Brain microvascular endothelial cell (primary cell): ENCODE results near the gene DHX38.

Source experiments
- DNase-seq: peaks from one replicate; pipeline ENCODE4 v3.0.0-alpha.2; 2020
- H3K27ac ChIP-seq: fragments of 250-450 bp; sonication (Bioruptor Pico); 2 replicates; pipeline ENCODE4 v1.5.1; 2020; ENCODE audit warnings: mild to moderate bottlenecking, moderate library complexity
- H3K27me3 ChIP-seq: fragments of 250-450 bp; sonication (Bioruptor Pico); replicated peaks from 2 replicates; pipeline ENCODE4 v1.5.1; 2020; ENCODE audit warnings: mild to moderate bottlenecking
- H3K36me3 ChIP-seq: fragments of 250-450 bp; sonication (Bioruptor Pico); replicated peaks from 2 replicates; pipeline ENCODE4 v1.5.1; 2020; ENCODE audit warnings: mild to moderate bottlenecking
- H3K4me3 ChIP-seq: 2 replicates; pipeline ENCODE4 v1.5.1; 2011; ENCODE audit warnings: low read depth, mild to moderate bottlenecking, control low read depth, low read length, moderate library complexity
- in situ Hi-C: cut with HindIII; loops from 2 replicates; pipeline ENCODE4 v1.10.0; 2017; ENCODE audit warnings: low sequenced_read_pairs, low pct_ligation_motif_present
- TF ChIP-seq, protein P1 (sequence below): IDR thresholded peaks from 2 replicates; pipeline ENCODE4 v1.5.1; 2011; ENCODE audit warnings: low read depth, mild to moderate bottlenecking, moderate library complexity, low read length, control low read depth, inconsistent platforms; ENCODE audit errors: missing control alignments

Gene DHX38

DNA sequence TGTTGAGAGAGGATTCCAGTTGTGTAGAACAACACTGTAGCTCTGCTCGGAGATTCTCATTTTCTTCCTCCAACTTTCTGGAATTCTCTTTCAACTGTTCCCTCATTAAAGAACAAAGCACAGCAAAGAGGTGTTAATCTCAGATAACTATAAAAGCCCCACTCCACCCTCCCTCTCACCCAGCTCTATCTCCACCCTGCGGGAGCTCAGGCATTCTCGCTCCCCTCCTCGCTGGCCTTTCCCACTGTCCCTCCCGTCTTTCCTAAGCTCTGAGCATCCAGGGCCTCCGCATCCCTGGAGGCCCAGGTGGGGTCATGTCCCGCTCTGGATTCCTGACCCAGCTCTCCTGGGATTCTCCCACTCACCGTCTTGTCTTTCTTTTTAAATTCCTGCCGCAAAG is 35.1 kb downstream of the DHX38 start:
- no peak for DNase-seq
- in situ Hi-C loops, result no loop called here
- H3K27ac ChIP-seq, result no peak overlapping the region
- H3K36me3 ChIP-seq, result no peaks in the 10 kb centered on the region
- no peaks in the 10 kb centered on the region for H3K27me3 ChIP-seq
- no peak overlapping the region for H3K4me3 ChIP-seq
- TF ChIP-seq, protein P1, sequence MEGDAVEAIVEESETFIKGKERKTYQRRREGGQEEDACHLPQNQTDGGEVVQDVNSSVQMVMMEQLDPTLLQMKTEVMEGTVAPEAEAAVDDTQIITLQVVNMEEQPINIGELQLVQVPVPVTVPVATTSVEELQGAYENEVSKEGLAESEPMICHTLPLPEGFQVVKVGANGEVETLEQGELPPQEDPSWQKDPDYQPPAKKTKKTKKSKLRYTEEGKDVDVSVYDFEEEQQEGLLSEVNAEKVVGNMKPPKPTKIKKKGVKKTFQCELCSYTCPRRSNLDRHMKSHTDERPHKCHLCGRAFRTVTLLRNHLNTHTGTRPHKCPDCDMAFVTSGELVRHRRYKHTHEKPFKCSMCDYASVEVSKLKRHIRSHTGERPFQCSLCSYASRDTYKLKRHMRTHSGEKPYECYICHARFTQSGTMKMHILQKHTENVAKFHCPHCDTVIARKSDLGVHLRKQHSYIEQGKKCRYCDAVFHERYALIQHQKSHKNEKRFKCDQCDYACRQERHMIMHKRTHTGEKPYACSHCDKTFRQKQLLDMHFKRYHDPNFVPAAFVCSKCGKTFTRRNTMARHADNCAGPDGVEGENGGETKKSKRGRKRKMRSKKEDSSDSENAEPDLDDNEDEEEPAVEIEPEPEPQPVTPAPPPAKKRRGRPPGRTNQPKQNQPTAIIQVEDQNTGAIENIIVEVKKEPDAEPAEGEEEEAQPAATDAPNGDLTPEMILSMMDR, result no peak

DNA sequence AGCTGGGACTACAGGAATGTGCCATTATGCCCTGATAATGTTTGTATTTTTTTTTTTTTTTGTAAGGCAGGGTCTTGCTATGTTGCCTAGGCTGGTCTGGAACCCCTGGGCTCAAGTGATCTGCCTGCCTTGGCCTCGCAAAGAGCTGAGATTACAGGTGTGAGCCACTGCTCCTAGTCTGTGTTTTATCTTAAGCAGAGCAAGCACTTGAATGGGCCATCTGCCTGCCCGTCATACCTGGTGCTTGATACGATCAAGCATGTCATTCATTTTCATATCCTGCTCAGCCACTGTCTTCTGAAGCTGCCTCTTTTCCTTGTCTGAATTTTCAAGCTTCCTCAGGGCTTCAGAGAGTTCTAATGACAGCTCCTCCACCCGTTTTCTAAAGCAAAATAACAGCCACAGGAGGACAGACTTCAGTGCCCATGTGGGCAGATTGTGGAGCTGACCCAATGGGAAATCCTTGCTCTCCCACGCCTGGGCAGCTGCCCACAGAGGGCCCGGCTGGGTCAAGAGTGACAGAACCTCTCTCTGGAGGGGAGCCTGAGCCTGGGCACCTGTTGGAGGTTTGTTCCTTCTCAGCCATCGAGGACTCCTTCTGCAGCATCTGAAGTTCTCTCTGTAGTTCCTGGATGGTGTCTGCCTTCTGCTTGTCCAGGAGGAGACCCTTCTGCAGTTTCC is 36.5 kb downstream of the DHX38 start:
- Histone ChIP-seq H3K27ac (no peak overlapping the region), H3K36me3 (no peaks in the 10 kb centered on the region), H3K4me3 (no peak overlapping the region), H3K27me3 (no peaks in the 10 kb centered on the region)
- TF ChIP-seq, protein P1, result no peak
- no peak for DNase-seq
- in situ Hi-C loops, result no loop called here

DNA sequence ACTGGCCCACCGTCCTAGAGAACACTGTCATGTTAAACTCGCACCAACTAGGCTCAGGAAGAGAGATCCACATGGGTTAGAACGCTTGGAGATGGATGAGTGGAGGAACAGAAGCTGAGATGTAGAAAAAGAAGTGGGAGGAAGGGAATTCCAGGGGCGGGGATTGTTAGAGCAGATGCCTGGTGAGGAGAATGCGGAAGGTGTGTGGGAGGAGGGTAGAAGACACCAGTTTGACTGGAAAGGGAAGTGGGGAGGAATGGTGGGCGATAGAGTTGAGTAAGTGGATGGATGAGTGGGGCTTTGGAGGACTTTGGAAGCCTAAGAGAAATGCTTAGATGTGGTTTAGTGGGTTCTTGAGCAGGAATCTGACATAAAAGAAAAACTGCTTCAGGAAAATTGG is 37.4 kb downstream of the DHX38 start:
- in situ Hi-C loops, result no loop called here
- TF ChIP-seq, protein P1, result no peak
- Histone ChIP-seq H3K27ac (no peak overlapping the region), H3K36me3 (no peaks in the 10 kb centered on the region), H3K27me3 (no peaks in the 10 kb centered on the region), H3K4me3 (no peak overlapping the region)
- DNase-seq, result no peak

DNA sequence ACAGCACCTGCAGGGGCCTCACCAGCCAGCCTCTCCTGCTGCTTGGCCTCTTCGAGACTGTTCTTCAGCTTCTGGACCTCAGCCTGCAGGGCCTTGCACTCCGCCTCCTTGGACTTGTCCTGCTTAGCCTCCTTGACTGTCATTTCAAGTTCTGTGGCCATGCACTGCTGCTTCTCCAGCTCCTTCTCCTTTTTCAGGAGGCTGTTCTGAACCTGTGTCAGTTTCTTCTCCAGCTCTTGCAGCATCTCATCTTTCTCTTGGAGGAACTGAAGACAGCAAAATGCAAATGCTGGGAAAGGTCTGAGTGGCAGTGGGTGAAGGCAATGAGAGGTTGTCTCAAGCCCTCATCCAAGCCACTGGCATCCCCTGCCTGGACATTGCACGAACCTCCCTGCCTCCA is 39.1 kb downstream of the DHX38 start:
- Histone ChIP-seq H3K27ac (no peak overlapping the region), H3K36me3 (no peaks in the 10 kb centered on the region), H3K4me3 (no peak overlapping the region), H3K27me3 (no peaks in the 10 kb centered on the region)
- TF ChIP-seq, protein P1, result no peak
- in situ Hi-C loops, result no loop called here
- DNase-seq, result no peak

DNA sequence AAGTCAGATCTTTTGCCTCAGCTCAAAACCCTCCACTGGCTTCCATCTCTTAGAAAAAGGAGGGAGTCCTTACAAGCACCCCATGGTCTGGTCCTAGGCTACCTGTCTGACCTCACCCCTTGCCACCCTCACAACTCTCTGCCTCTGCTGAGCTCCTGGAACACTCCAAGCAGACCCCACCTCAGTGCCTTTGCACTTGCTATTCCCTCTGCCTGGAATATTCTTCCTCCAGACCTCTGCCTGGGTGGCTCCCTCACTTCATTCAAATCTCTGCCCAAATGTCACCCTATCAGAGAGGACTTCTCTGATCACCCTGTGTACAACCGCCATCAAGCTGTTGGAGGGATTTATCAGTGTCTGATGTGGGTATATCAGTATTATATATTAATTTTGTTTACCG is 40.9 kb downstream of the DHX38 start:
- Histone ChIP-seq H3K27ac (no peak overlapping the region), H3K4me3 (no peak overlapping the region), H3K27me3 (no peaks in the 10 kb centered on the region), H3K36me3 (no peaks in the 10 kb centered on the region)
- DNase-seq, result no peak
- TF ChIP-seq, protein P1, result no peak
- in situ Hi-C loops, result no loop called here

DNA sequence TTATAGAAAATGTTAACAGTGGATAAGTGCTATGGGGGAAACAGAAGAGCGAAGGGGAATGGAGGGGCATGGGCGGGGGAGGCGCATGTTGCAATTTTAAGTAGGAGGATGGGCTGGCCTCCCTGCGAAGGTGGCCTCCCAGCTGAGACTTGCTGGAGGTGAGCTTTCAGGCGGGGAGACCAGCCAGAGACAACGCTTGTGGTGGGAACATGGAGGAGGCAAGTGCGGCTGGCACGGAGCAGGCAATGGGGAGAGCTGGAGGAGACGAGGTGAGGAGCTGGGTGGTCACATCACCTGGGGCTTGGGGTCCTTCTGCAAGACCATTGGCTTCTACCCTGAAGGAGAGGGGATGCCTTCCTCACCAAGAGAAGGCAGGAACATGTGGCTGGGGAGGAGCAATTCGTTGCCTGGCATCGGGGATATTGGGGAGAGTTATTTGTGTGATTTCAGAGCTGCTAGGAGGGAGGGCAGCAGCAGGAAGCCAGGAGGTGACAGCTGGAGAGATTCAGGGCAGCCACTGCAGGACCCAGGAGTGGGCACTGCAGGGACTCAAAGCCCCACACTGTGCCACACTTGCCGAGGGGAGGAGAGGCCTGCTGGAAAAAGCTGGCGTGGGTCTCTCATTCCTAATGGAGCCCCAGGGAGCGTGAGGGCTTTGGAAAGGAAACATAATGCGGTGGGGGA is 43.9 kb downstream of the DHX38 start:
- Histone ChIP-seq H3K36me3 (no peaks in the 10 kb centered on the region), H3K27me3 (no peaks in the 10 kb centered on the region), H3K4me3 (no peak overlapping the region), H3K27ac (no peak overlapping the region)
- in situ Hi-C loops, result no loop called here
- TF ChIP-seq, protein P1, result no peak
- DNase-seq, result no peak
